Glutamatergic neuron (in vitro differentiated cells): ENCODE measurements around the gene MYOF. TPM values are rescaled to one million over a fixed set of nuclear protein-coding genes. Genes with fewer than 3 reads are reported as not detected.

Source experiments
- DNase-seq: peaks from one replicate; pipeline ENCODE4 v3.0.0; 2022
- H3K27ac Mint-ChIP-seq: one replicate; pipeline ENCODE4 v1.8.0; 2020; ENCODE audit warnings: mild to moderate bottlenecking, mixed read lengths, inconsistent platforms; ENCODE audit not compliant: unreplicated experiment
- H3K27me3 Mint-ChIP-seq: one replicate; pipeline ENCODE4 v1.8.0; 2020; ENCODE audit warnings: mild to moderate bottlenecking, moderate library complexity, mixed read lengths, inconsistent platforms; ENCODE audit not compliant: unreplicated experiment
- H3K36me3 Mint-ChIP-seq: one replicate; pipeline ENCODE4 v1.8.0; 2020; ENCODE audit warnings: mild to moderate bottlenecking, mixed read lengths, inconsistent platforms; ENCODE audit not compliant: unreplicated experiment
- H3K4me1 Mint-ChIP-seq: one replicate; pipeline ENCODE4 v1.8.0; 2020; ENCODE audit warnings: mild to moderate bottlenecking, low read depth, mixed read lengths, inconsistent platforms; ENCODE audit not compliant: unreplicated experiment
- H3K4me3 Mint-ChIP-seq: one replicate; pipeline ENCODE4 v1.8.0; 2020; ENCODE audit warnings: mild to moderate bottlenecking, mixed read lengths, inconsistent platforms; ENCODE audit not compliant: unreplicated experiment
- H3K9me3 Mint-ChIP-seq: one replicate; pipeline ENCODE4 v1.8.0; 2020; ENCODE audit warnings: mild to moderate bottlenecking, moderate library complexity, mixed read lengths, inconsistent platforms; ENCODE audit not compliant: unreplicated experiment
- total RNA-seq: library from RNA; stranded (reverse); fragmentation: NEBNext Ultra II Directional; extraction: Animal tissue kit (Norgen Biotek cat#: 25700); gene quantifications from one replicate; pipeline ENCODE4 v1.2.1, GENCODE V29; 2021; ENCODE audit not compliant: unreplicated experiment
- TF ChIP-seq, protein P1 (sequence below): fragments of 200-600 bp; sonication (generic); IDR thresholded peaks from one replicate; pipeline ENCODE4 v1.5.0; 2021; ENCODE audit not compliant: partially characterized antibody, unreplicated experiment

MYOF gene
- total RNA-seq, 1 donor from 2014 or later, result 0.42 TPM

DNA sequence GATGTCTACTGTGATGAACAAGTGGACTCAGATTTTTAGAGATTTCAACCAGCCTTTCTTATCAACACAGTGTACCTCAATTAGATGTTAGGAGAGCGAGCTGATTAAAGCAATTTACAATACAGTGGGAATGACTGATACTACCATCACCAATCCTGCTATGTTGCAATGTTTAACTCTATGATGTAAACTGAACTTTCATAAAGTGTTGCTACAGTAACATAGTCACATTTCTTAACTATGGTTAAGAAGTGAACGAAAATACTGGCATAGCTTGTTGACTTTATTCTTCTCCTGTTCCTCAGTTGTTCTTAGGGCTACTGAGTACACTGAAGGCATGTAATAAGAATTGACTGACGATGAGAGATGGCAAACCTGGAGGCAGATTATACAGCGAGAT, 139.8 kb downstream of the MYOF start:
- H3K4me3 Mint-ChIP-seq, result no peak overlapping the region
- H3K27ac Mint-ChIP-seq, result no peak overlapping the region
- no peaks in the 10 kb centered on the region for H3K27me3 Mint-ChIP-seq
- no peak for DNase-seq
- H3K36me3 Mint-ChIP-seq, result no peaks in the 10 kb centered on the region
- H3K9me3 Mint-ChIP-seq, result no peaks in the 10 kb centered on the region
- H3K4me1 Mint-ChIP-seq, result peaks cover 7% of the 10 kb centered on the region
- TF ChIP-seq, protein P1, sequence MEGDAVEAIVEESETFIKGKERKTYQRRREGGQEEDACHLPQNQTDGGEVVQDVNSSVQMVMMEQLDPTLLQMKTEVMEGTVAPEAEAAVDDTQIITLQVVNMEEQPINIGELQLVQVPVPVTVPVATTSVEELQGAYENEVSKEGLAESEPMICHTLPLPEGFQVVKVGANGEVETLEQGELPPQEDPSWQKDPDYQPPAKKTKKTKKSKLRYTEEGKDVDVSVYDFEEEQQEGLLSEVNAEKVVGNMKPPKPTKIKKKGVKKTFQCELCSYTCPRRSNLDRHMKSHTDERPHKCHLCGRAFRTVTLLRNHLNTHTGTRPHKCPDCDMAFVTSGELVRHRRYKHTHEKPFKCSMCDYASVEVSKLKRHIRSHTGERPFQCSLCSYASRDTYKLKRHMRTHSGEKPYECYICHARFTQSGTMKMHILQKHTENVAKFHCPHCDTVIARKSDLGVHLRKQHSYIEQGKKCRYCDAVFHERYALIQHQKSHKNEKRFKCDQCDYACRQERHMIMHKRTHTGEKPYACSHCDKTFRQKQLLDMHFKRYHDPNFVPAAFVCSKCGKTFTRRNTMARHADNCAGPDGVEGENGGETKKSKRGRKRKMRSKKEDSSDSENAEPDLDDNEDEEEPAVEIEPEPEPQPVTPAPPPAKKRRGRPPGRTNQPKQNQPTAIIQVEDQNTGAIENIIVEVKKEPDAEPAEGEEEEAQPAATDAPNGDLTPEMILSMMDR, result no peak

DNA sequence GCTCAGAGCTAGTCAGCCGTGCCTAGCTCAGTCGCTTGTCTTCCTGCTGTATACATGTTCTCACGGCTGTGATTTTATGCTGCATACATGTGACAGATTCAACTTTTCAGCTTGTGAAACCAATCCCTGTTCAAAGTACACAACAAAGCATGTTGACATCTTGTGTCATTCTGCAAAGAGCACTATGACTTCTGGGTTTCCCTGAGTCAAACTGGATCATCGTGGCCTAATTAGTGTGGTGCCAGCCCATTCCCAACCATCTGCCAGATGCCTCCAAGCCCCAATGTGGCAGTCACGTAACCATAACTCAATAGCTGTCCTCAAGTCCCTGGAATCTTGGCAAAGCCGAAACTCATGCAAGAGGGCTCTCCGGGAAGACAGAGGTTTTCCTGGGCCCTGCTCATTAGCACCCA, 144.8 kb downstream of the MYOF start:
- Mint-ChIP-seq H3K4me3 (no peak overlapping the region), H3K4me1 (peaks cover 4% of the 10 kb centered on the region), H3K27ac (no peak overlapping the region), H3K9me3 (no peaks in the 10 kb centered on the region), H3K36me3 (no peaks in the 10 kb centered on the region), H3K27me3 (no peaks in the 10 kb centered on the region)
- TF ChIP-seq, protein P1, result no peak
- no peak for DNase-seq

- Mint-ChIP-seq H3K9me3 (no peaks in the 10 kb centered on the region), H3K36me3 (no peaks in the 10 kb centered on the region), H3K4me3 (no peak overlapping the region), H3K27me3 (no peaks in the 10 kb centered on the region), H3K27ac (no peak overlapping the region), H3K4me1 (peaks cover 4% of the 10 kb centered on the region)
- no peak for DNase-seq
- TF ChIP-seq, protein P1, result no peak
Measured at GRCh38 chr10:93336678-93337077, 145.5 kb downstream of the MYOF start.

GRCh38 chr10:93336110-93336509, 146.0 kb downstream of the MYOF start:
- H3K4me3 Mint-ChIP-seq, result no peak overlapping the region
- H3K9me3 Mint-ChIP-seq, result no peaks in the 10 kb centered on the region
- no peaks in the 10 kb centered on the region for H3K27me3 Mint-ChIP-seq
- no peaks in the 10 kb centered on the region for H3K36me3 Mint-ChIP-seq
- TF ChIP-seq, protein P1, result no peak
- no peak for DNase-seq
- peaks cover 4% of the 10 kb centered on the region for H3K4me1 Mint-ChIP-seq
- H3K27ac Mint-ChIP-seq, result no peak overlapping the region

DNA sequence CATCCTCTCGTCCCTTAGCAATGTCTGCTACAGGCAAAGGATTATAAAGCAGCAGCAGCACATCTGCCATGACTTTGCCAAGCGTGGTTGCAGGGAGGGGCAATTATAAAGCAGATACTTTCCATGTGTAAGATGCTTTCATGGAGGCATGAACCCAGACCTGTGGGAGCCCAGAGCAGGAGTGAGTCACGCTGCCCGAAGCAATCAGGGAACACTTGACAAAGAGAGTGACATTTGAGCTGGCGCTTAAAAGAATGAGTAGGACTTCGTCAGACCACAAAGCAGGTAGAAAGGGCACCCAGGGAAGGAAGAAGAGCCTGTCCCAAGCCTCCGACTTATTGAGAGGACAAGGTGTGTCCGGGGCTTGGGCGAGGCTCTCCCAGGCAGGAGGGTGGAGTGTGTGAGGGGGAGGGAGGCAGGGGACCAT, 147.2 kb downstream of the MYOF start:
- TF ChIP-seq, protein P1, result no peak
- H3K9me3 Mint-ChIP-seq, result no peaks in the 10 kb centered on the region
- no peak for DNase-seq
- H3K27ac Mint-ChIP-seq, result no peak overlapping the region
- no peaks in the 10 kb centered on the region for H3K36me3 Mint-ChIP-seq
- H3K4me1 Mint-ChIP-seq, result peaks cover 4% of the 10 kb centered on the region
- no peaks in the 10 kb centered on the region for H3K27me3 Mint-ChIP-seq
- H3K4me3 Mint-ChIP-seq, result no peak overlapping the region
